GM06990 (cell line): Measurements from ENCODE around the gene PNPLA1.

Experiments used
- DNase-seq: peaks from one replicate; pipeline ENCODE4 v3.0.0-alpha.2; 2011; ENCODE audit not compliant: insufficient read length; ENCODE audit errors: extremely low read depth
- H3K27me3 ChIP-seq: replicated peaks from 2 replicates; pipeline ENCODE4 v1.6.0; 2011; ENCODE audit warnings: low read length; ENCODE audit not compliant: control insufficient read depth, insufficient read depth
- H3K36me3 ChIP-seq: 2 replicates; pipeline ENCODE4 v1.5.1; 2011; ENCODE audit warnings: low read length; ENCODE audit not compliant: control insufficient read depth, insufficient read depth
- H3K4me3 ChIP-seq: replicated peaks from 2 replicates; pipeline ENCODE4 v1.5.1; 2011; ENCODE audit warnings: low read depth, mild to moderate bottlenecking, control low read depth, low read length
- TF ChIP-seq, protein P1 (sequence below): IDR thresholded peaks from 2 replicates; pipeline ENCODE4 v1.5.1; 2011; ENCODE audit warnings: low read length, control low read depth, mild to moderate bottlenecking, inconsistent platforms; ENCODE audit not compliant: insufficient read depth, poor library complexity, severe bottlenecking

PNPLA1 gene

DNA sequence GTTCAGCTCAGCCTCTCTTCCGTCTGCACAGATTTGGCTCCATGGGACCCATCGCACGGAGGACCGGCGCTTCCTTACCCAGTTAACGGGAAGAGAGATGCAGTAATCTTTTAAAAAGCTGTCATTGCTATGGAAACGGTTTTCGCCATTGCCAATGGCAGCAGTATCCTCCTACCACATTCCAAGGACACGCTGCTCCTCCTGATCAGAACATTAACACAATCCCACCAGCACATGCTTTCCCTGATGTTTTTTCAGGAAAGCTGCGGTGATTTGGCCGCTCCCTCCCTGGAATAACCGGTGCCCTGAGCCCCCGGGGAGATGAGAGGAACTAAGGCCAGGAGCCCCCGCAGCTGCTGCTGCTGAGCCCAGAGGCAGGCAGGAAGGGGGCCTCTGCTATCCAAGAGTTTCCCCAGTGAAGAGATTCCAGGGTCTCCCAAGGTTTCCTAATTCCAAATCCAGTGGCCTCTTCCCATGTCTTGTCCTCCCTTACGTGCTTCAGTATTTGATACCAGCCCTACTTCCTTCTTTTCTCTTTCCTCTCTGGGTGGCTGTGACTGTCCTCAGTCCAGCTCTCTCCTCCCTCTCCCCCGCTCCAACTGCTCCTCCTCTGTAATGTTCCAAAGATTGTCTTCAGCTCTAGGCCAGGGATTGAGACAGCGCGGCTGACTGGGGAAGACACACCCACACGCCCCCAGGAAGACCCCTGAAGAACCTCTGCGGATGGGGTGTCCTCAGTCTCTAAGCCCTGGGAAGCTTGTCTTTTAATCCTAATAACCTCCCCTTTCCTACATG is 64.3 kb downstream of the PNPLA1 start:
- TF ChIP-seq, protein P1, sequence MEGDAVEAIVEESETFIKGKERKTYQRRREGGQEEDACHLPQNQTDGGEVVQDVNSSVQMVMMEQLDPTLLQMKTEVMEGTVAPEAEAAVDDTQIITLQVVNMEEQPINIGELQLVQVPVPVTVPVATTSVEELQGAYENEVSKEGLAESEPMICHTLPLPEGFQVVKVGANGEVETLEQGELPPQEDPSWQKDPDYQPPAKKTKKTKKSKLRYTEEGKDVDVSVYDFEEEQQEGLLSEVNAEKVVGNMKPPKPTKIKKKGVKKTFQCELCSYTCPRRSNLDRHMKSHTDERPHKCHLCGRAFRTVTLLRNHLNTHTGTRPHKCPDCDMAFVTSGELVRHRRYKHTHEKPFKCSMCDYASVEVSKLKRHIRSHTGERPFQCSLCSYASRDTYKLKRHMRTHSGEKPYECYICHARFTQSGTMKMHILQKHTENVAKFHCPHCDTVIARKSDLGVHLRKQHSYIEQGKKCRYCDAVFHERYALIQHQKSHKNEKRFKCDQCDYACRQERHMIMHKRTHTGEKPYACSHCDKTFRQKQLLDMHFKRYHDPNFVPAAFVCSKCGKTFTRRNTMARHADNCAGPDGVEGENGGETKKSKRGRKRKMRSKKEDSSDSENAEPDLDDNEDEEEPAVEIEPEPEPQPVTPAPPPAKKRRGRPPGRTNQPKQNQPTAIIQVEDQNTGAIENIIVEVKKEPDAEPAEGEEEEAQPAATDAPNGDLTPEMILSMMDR: no peak
- H3K4me3 ChIP-seq: no peak overlapping the region

DNA sequence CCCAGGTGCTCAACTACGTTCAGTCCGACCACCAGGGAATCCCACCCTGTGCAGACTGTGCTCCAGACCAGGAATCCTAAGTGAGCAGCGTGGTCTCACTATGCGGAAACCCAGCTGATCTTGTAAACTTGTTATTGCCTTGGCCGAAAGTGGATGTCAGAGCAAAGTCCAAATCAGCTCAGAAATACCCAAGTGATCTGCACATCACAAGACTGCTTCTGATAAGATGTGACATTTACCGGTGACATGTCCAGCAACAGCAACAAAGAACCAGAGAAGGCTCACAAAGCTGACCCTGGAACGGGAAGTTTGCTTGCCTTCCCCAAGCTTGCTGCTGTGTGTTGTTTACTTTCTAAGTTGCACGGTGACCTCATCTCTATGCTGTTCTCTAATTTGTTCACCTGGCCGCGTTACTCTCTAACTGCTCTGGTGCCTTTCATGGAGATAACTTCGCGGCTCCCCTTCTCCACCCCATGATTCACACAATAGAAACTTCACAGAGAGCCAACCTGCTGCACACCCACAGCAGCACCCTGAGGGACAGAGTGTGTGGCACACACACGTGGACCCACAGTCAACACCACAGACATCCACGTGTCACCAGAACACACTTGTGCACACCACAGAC is 65.1 kb downstream of the PNPLA1 start:
- no peak overlapping the region for H3K4me3 ChIP-seq
- TF ChIP-seq, protein P1: no peak
- no peaks in the 10 kb centered on the region for H3K36me3 ChIP-seq
- H3K27me3 ChIP-seq: peaks cover 1% of the 10 kb centered on the region; the same call in 1 of the 2 replicates
- DNase-seq: no peak

More for the DNA sequence above, 64.3 kb downstream of the PNPLA1 start:
- no peak for DNase-seq
- H3K27me3 ChIP-seq: peaks cover 1% of the 10 kb centered on the region; the same call in 1 of the 2 replicates
- no peaks in the 10 kb centered on the region for H3K36me3 ChIP-seq

DNA sequence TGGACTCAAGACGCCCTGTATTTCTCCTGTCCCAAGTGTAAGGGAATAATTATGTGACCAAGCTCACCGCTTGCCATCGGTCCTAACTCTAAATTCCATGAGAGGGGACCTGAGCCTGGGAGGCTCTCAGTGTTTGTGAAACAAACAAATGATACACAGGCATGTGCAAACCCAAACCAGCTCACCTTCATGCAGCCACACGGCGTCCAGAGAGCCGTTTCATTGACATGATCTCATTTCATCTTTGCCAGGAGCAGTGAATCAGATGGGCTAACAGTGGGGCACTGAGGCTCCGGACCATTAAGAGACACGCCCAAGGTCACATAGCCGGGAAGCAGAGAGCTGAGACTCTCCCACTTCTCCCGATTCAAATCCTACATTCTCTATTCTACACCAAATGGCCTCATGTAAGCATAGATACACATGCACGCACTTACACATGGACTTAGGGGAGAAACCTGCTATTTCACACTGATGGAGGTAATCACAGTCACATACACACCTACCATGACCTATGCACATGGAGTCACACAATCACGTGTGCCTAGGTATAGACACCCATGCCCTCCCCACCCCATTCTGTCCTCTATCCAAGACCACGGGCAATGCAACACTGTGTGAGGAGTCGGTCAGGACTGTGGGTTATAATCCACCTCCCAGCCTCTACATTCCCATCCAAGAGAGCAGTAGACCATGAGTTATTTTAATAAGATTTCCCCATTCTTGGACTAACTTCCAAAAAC is 65.8 kb downstream of the PNPLA1 start:
- TF ChIP-seq, protein P1: no peak
- no peaks in the 10 kb centered on the region for H3K36me3 ChIP-seq
- DNase-seq: no peak
- peaks cover 1% of the 10 kb centered on the region; the same call in 1 of the 2 replicates for H3K27me3 ChIP-seq
- H3K4me3 ChIP-seq: no peak overlapping the region

DNA sequence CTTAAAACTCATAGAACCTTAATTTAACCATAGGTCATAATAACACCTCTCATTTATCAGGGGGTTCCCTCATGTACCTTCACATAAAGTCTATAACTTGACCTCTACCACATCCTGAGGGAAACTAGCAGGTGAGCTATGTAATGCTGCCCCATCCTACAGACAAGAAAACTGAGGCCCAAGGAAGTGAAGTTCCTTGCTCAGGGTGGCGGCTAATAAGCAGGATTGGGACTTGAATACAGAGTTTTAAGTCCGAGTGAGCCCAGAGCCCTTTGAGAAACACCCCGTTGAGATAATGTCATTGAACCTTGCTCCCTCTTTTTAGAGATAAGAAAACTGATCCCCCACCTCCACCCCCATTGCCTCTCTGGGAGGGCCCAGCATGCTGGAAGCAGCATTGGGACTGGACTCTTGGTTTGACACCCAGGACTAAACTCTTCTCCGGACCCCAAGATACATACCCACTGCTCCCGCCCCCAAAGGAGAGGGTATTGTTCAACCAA is 66.4 kb downstream of the PNPLA1 start:
- Histone ChIP-seq H3K36me3 (no peaks in the 10 kb centered on the region), H3K27me3 (peaks cover 1% of the 10 kb centered on the region; the same call in 1 of the 2 replicates), H3K4me3 (no peak overlapping the region)
- TF ChIP-seq, protein P1: no peak
- no peak for DNase-seq

DNA sequence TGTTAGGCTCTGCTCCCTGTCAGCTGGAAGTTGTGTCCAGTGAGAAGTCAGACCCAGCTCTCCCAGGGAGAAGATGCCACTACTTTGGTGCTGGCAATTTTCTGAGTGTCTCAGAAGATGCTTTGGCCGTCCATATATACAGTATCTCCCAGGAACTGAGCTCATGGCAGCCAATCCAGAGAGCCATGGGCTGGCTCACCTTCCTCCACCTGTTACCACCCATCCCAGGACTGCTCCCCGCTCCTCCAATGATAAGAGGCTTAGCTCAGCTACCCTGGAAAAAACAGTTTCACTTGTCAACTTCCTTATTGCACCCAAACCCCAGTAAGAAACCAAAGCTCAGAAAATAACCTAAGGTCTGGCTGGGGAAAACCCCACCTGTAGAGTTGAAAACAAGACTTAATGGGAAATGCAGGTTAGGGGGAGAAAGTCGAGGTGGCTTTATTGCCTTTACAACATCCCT is 67.0 kb downstream of the PNPLA1 start, which contains the start of gene BNIP5:
Gene BNIP5 (minus strand): TSS at position 110 of the 463 bp plus-strand sequence. CDS start 6,198 bp downstream, outside the sequence.
- peaks cover 1% of the 10 kb centered on the region; the same call in 1 of the 2 replicates for H3K27me3 ChIP-seq
- no peak for DNase-seq
- TF ChIP-seq, protein P1: no peak
- no peak within 1 kb of the TSS for H3K4me3 ChIP-seq
- no peaks in the 10 kb centered on the region for H3K36me3 ChIP-seq
